Measurements from ENCODE around the gene DIP2C.
"Not testable (repeated sequence)": the region's sequence is repeated elsewhere in the genome, so short reads cannot be mapped to it uniquely, and the experiment has no call there.

Gene DIP2C

DNA sequence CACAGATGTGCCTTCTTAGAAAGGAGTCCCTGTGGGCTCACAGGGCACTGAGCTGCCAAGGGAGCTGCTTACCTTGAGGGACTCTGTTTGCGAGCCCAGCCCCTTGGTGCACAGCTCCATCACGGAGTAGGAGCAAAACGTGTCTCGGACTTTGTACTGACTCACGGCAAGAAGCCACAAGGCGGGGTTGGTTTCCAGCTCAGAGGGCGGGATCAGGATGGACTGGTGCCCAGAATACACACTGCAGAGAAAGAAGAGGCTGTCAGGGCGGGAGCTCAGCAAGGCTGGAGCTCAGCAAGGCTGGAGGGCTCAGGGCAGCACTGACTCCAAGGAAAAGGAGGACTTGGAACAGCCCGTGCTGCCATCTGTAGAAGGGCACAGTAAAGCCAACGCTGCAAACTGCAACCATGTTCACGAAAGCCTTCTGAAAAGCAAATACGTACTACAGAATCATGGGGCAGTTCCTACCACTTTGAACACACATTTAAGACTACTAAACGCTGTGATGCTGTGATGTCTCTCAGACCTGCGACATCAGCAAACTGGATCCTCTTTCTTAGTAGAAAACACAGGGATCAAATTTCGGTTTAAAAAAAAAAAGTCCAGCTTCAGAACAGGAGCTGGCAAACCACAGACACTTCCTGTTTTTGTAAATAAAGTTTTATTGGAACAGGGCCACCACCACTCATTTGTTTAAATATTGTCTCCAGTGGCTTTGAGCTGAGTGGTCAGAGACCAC is 359.9 kb downstream of the DIP2C start:
- peak; percentile 21 for DNase-seq (ENCODE audit: low spot score)

DNA sequence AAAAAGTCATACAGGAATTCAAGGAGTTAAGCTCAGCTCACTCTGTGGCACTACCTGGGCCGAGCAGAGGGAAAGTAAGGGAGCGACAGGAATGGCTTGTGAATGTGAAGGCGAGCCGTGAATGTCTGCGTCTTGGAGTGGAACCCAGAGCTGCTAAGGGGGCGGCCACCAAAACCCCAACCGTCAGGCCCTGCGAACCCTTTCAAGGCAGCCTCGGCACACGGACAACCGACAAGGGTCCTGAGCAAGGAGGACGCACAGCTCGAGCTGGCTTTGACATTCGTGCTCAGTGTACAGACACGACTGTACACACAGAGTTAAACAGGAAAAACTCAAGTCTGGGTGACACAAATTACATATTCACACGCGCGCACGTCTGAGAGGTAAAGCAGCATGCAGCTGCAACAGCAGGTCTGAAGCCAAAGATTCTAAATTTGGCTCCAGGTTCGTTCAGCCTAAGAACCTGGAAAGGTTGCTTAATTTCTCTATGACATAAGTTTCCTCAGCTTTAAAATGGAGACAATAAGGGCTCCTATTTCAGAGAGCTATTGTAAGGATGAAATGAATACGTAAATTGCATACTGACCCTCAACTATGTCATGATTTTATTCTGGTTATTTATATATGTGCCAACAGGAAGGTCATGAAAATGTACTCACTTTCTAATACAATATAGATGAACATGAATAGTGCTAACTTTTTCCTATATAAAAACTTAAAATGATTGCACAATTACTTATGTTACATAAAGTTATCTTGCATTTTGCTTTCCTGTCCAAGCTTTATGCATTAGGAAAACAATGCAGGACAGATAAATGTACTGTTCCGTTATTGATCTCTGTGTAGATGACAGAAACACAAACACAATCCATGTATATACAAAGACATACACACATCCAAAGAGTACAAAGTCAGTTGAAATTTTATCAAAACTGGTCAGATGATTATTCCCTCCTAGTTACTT is 361.3 kb downstream of the DIP2C start:
- DNase-seq (ENCODE audit: low spot score), result no peak

DNA sequence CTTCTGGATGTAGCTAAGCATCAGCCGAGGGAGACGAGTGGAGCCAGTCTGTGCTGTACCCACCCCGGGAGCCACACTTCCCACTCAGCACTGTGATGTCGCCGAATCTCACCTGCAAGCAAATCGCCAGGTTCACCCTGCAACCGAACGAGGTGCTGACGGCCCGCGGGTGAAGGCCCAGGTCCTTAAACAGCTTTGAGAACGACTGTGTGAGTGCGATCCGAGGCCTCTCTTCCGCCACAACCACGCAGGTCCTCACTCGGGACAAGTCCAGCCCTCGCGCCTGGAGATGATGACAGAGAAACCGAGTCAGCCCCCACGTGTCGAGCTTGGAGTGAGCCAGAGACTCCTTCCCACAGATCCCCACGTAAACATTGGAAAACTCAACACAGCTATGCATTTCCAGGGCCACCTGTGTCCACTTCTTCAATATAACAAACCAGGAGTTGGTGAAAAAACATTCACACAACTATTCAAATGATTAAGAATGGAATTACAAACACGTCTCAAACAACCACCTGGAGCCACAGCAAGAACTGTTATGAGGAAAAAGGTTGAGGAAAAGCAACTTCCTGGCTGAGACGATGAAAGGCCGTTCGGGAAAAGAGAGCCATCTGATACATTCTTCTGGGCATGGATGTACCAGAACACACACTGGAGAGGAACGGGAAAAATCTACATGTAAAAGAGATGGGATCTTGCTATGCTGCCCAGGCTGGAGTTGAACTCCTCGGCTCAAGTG is 362.4 kb downstream of the DIP2C start:
- DNase-seq (ENCODE audit: low spot score), result no peak

DNA sequence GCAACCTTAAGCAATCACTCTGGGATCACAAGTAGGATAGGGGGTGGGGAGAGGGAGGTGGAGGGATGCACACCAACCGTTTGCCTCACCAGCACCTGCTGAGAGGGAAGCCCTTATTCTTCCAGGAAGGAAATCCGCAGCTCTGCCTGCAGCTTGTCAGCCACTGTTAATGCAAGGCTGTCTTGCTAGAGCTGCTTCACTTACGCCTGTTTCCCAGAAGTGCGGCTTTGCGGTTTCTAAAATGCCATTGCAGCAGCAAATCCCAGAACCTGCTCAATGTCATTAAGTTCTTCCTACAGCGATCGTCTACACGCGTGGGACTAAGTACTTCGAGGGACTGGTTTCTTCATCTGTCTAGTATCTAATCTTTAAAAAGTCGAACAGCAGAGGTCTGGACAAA is 363.1 kb downstream of the DIP2C start:
- DNase-seq (ENCODE audit: low spot score), result no peak

DNA sequence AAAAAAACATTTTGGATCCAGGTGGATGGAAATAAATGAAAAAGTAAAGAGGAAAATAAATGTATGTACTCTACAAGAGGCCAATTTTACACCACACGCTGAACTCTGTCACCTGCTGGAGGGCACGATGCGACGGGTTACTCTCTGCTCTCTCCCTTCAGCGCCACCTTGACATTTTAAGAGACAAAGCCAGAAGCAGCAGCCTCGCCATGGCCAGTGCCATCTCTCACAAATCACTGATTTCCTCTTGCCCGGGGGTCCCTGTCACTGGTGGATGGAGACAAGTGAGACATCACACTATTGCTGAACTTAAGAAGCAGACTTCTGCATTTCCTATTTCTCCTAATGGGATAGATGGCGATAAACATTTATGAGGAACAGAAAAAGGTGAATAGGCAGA is 364.2 kb downstream of the DIP2C start:
- DNase-seq (ENCODE audit: low spot score), result no peak

DNA sequence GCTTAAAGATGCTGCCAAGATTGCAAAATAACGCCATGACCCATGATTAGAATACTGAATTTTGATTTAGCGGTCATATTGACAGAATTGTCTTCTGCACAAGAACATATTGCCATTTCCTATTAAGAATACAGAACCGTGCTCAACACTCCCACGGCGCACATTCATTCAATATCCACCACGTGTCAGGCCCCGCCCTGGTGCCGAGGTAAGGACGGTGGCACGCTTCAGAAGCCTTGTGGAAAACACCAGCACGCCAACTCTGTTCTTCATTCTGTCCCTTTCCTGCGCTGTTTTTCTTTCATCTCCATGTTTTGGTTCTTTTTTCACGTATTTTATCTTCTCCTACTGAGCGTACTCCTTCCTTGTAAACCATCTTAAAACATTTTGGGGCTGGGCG is 364.9 kb downstream of the DIP2C start:
- DNase-seq (ENCODE audit: low spot score), result no peak

DNA sequence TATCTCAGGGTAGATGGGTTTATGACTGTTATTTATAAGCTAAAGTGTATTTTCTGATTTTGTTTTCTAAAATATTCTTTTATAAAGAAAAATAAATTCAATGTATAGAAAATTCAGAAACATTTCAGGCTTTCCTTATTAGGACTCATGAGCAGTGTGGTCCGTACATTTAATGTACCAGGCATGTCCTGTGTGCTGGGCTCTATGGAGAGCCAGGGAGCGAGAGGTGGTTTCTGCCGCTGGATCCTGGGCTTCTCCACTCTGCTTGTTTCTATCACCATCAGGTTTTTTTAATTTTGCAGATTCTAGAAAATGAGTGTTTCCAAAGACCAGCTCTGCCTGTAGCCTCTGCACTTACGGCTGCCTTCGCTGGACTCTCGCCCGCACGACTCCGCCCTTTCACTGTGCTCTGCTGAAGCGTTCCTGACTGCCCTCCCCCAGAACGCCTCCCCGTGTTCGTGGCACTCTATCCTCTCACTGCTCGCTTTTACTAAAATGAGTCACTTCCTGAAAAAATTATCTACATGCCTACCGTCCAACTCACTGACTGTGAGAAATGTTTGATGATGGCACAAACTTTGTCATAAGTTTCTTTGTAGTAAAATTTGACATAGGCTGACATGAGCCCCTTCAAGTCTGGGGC is 365.7 kb downstream of the DIP2C start:
- DNase-seq (ENCODE audit: low spot score), result no peak

DNA sequence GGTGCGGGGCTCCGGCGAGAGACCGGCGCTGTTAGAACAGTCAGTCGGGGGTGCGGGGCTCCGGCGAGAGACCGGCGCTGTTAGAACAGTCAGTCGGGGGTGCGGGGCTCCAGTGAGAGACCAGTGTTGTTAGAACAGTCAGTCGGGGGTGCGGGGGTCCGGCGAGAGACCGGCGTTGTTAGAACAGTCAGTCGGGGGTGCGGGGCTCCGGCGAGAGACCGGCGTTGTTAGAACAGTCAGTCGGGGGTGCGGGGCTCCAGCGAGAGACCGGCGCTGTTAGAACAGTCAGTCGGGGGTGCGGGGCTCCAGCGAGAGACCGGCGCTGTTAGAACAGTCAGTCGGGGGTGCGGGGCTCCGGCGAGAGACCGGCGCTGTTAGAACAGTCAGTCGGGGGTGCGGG is 366.4 kb downstream of the DIP2C start:
- DNase-seq (ENCODE audit: low spot score), result not testable (repeated sequence)

DNA sequence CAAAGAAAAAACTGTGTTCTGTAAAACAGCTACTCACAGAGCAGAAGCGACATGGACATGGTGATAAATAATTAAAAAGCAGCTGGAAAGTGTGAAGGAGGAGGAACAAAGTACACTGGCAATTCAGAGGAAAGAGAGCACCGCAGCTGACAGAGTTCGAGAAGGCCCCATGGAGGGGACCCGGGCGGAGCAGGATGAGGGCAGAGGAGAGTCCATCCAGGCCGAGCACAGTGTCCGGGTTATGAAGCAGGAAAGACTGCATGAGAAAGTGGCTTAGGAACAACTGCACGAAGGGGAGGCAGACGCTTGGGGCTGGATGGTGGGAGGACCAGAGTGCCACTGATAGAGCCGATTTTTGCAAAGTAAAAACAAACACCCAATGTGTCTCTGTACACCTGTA is 368.7 kb downstream of the DIP2C start:
- DNase-seq (ENCODE audit: low spot score), result no peak

DNA sequence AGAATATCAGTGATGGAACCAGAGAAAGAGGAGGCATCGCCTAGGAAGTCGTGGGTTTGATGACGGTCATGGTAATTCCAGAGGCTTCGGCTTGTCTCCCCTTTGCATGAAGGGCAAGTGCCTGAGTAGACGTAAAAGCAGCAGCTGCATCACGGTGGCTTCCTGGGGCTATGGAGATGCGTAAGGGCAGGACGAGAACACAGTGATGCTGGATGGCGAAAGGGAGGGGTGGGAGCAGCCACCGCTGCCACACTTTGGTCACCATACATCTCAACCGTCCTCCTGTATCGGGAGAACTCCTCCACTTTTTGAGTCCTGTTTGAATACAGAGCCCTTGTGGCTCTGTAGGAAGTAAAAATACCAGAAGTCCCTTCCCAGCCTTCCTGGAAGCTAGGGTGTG is 371.5 kb downstream of the DIP2C start:
- no peak for DNase-seq (ENCODE audit: low spot score)

DNA sequence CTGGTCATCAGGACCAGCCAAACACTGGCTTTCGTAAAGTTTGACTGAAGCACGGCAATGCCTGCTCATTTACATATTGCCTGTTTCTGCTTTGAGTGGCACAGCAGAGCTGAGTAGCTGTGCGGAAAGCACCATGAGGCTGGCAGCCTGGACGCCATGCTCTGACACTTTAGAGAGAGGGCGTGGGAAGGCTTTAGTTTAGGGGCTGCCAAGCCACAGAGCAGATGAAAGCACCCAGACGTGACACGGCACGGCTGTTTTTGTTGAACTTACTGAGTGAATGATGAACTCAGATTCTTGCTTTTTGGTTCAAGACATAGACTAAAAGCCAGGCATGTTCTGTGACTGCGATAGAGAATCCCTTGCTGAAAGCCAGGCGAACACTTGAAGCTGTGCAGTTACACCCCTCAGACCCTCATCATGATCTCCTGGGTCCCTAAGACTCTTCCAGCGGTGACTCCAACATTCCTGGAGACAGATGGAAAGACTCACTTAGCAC is 372.1 kb downstream of the DIP2C start:
- DNase-seq (ENCODE audit: low spot score), result no peak

DNA sequence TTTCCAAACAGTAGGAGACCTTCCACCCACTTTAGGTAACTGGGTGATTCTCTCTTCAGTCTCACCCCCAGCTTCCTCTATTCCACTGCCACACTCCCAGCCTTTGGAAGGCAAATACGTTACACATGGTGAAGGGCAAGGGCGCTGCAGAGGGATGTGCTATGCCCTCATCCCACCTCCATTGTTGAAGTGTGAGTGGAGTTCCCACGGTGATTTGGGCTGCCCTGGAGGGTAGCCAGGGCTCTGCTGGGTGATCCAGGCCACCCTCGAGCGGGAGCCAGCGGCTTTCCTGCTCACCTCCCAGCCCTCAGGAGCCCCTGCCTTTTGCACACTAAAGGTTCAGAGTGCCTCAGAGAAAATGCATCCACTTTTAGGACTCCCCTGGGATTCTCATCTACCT is 373.1 kb downstream of the DIP2C start:
- DNase-seq (ENCODE audit: low spot score), result no peak

DNA sequence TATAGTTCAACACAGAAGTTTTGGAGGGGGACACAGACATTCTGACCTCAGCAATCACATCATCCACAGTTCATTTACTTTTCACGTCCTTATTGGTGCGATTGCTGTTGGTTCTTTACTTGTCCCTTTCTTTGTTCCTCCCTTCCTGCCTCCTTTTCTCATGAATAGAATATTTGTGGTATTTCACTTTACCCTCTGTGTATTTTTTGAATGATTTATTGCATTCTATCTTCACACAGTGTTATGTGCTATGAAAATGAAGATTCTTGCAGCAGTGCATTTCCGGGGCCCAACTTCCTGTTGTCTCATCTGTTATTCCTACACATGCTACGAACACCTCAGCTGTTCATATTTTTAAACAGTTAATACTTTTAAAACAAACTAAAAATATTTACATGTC is 374.6 kb downstream of the DIP2C start:
- DNase-seq (ENCODE audit: low spot score), result no peak

DNA sequence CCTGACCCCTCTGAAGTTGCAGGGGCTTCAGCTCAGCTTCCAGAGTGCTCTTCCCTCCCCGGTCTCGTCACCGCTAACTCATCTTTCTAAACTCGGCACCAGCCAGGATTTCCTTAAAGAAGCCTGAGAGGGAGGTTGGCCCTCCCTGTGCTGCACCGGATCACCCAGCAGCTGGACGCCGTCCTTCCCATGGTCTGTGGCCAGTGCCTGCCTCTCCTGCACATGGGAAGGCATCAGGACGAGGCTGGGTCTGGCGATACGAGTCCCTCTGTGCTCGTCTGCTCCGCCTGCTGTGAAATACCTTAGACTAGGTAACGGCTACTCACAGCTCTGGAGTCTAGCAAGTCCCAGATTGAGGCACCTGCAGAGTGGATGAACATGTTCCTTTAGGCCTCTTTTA is 375.1 kb downstream of the DIP2C start:
- no peak for DNase-seq (ENCODE audit: low spot score)

DNA sequence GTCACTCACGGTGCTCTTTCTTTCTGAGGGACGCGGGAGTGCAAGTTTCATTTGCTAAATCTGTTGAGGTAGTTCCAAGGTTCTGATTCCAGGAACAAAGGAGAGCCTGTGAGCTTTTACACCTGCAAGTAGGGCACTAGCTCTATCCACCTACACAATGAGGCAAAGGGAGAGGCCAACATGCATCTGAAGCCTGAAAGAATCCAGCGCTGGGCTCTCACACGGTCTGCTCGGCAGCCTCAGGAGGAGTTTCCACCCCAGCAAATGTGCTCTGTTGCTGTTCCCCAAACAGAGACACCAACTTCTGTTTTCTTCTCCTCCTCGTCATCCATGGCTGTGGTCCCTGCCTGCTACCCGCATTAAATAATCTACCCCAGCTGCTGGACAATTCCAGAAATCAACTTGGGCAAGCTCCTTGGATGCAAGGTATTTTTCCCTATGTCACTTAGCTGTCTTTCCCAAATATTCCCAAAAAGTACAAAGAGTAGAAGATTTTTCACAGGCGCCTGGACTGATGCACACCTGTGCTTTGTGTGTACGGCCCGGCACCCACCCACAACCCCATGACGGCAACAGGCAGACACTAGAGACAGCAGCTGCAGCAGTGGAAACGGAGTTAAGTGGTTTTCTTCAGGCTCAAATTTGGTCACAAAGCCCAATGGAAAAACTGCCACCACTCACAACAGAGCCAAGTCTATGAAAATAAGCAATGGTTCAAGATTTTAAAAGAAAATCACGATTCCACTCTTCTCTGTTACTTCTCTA is 377.4 kb downstream of the DIP2C start:
- no peak for DNase-seq (ENCODE audit: low spot score)

DNA sequence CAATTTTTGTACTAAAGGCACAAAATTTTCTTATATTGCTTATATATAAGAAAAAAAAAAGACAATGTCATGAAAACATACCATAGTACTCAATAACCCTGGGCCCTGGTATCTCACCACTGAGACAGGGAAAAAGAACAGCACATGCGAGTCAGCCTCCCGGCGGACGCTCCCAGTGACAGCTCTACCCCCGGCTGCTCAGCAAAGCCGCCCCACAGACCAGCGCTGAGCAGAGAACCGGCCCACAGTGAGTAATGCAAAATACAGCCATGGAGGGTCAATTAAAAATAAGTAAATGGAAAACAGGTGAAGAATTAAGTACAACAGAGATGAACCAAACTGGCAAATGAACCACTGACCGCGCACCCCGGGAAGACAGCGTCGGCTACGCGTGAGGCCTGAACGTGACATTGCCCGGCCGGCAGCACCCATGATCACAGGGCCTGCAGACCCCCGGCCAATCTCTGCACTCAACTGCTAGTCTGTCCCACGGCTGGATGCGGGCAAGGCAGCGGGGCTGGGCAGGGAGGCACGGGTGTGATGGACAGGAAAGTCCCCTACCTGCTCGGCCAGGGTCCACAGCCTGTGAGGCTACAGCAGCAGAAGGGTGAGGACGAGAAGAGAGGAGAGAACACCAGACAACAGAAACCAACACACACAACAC is 378.4 kb downstream of the DIP2C start:
- no peak for DNase-seq (ENCODE audit: low spot score)

DNA sequence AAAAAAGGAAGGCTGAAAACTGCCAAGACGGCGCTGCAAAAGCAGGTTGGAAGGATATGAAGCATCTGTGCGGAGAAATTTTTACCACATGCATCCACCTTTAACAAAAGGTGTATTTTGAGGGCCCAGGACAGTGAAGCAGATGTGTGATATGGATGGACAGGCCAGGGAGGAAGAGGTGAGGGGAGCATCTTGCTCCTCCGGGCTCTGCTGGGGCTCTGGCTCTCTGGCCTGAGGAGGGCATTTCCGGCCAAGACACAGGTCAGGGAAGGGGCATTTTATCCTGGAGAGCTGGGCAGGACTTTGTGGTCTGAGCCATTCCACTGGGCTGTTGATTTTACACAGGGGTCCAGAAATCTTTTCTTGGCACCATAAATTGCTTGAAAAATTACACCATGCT is 379.1 kb downstream of the DIP2C start:
- DNase-seq (ENCODE audit: low spot score), result no peak

DNA sequence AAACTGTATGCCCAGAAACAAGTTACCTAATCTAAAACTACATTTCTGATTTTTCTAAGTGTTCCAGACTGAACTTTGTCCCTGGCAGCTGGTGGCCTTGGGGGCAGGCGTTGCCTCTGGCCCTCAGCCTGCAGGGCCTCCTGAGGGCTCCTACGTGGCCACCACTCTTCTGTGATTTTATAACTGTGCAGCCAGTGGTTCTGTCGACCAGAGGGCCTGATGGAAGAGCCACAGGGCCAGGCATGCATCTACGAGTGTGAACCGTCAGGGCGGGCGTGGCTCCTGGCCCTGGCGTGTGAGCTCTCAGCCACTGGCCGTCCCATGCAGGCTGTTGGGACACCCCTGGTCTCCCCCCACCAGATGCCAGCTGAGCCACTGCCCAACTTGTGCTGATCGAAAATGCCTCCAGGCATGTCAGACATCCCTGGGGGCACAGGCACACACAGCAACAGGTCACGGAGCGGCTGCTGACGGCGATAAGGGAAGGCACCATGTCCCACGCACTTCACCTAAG is 380.8 kb downstream of the DIP2C start:
- no peak for DNase-seq (ENCODE audit: low spot score)

DNA sequence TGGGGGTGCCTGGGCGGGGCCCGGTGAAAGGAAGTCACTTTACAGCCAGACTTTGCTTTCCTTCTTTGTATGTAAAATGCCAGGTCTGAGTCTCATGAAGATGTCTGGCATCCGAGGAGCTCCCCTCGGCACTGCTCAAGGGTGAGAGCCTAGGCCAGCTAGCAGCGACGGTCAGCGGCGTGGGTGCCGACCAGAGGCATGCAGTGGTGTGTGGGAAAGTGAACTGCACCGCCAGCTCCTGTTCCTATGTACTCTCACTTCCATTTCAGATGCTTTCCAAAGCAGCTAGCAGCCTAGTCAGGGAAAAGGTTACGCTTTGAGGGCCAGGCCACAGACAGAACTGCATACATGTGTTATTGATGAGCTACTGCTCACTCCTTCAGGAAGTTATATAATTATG is 381.4 kb downstream of the DIP2C start:
- DNase-seq (ENCODE audit: low spot score), result no peak

DNA sequence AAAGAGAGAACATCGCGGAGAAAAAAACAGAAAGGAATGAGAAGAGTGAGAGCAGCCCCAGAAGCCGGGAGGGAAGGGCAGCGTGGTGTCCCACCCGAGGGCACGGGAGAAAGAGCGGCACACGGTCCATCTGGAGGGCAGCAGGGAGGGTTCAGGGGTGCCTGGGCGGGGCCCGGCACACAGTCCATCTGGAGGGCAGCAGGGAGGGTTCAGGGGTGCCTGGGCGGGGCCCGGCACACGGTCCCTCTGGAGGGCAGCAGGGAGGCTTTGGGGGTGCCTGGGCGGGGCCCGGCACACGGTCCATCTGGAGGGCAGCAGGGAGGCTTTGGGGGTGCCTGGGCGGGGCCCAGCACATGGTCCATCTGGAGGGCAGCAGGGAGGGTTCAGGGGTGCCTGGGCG is 381.8 kb downstream of the DIP2C start:
- DNase-seq (ENCODE audit: low spot score), result no peak
